CD4-positive, alpha-beta T cell treated with Interleukin-6 at 100 ng/mL for 8 hours (primary cell): ENCODE data around the gene AKAP6.

Source experiments
- DNase-seq: peaks from one replicate; pipeline ENCODE4 v3.0.0-alpha.2; 2020; ENCODE audit warnings: mixed read lengths, low spot score

The AKAP6 gene

GRCh38 chr14:32588448-32589320 lies 259.6 kb downstream of the AKAP6 start:
- no peak for DNase-seq

DNA sequence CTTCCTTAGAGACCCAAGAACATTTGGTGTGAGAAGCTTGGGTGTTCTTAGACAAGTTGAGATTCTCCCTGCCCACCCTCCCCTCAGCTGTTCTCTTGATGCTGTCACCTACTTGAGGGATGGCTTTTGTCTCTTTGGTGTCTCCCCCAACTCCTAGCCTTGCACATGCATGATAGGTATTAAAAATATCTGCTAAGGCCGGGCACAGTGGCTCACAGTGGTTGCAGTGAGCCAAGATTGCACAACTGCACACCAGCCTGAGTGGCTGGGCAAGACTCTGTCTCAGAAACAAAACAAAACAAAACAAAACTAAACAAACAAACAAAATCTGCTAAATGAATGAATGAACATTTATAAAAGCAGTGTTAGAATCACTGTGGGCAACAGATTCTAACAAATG lies 261.1 kb downstream of the AKAP6 start:
- DNase-seq = no peak

GRCh38 chr14:32593290-32593942 lies 264.3 kb downstream of the AKAP6 start:
- no peak for DNase-seq

- DNase-seq = no peak
These were observed 265.7 kb downstream of the AKAP6 start for GRCh38 chr14:32594766-32595165.

- DNase-seq = no peak
These were observed 266.4 kb downstream of the AKAP6 start for GRCh38 chr14:32595497-32595896.

DNA sequence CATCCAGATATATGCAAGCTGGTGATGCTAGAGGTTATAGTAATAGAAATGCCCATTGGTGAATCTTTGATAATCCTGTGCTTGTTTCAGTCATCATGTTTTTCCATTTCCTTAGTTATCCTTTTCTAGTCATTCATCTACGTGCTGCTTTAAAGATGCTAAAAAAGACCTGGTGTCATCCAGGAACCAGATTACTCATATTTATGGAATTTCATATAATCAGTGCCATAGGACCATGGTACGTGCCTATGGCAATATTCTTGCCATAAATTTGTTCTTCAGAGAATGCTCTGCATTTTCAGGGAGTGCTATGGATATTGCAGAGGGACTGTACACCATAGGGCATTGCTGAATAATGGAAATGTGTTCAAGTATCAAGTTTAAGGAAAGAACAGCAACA lies 267.3 kb downstream of the AKAP6 start:
- no peak for DNase-seq

DNA sequence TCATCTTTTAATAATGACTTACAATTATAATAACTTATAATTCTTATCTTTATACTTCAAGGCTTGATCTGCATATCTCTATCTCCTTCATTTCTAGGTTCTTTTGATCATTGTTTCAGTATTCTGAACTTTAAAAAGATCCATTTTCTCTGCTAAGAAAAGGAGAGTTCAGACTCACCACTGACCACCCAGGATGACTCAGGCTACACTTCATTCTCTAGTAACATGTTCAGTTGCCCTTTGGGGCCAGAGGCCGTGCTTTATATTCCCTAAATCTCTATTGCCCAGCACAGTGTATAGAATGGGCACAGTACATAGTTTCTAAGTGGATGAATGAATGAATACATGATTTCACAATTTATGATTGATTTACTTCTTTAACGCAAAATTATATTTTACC lies 268.7 kb downstream of the AKAP6 start:
- DNase-seq = no peak

GRCh38 chr14:32601069-32601468 lies 272.0 kb downstream of the AKAP6 start:
- DNase-seq = no peak

DNA sequence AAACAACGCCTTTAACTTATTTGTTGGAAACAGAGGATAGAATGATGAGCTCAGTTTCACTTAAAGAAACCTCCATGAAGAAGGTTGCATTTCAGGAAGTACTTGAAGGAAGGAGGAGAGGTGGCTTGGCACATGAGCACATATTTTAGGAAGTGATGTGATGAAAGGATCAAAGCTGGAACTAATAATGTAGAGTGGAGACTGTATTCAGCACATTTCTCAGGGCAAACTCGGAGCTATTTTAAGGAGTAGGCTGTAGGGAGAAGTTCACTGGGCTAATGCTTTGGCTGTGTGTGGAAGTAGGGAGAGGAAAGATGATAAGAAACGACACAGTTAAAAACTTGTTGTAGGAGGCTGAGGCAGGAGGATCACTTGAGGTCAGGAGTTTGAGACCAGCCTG lies 272.8 kb downstream of the AKAP6 start:
- DNase-seq = no peak

DNA sequence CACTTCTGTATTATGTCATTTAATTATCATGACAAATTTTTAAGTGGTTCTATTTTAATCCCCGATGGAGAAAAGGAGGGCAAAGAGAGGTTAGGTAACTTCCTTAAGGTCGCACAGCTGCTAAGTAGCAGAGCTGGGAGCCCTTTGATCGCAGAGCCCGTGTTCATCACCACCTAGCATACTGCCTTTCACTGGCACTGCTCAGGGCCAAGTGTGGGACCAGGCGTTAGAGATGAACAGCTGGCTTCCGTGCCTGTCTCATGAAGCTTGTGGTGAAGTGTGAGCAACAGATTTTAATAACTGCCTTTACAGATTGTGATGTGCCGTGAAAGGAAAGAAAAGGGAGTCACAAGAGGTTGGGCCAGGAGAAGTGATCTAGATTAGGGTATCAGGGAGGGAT lies 273.6 kb downstream of the AKAP6 start:
- DNase-seq = no peak

- no peak for DNase-seq
These were observed 275.0 kb downstream of the AKAP6 start for GRCh38 chr14:32603992-32604565.

GRCh38 chr14:32606301-32606700 lies 277.2 kb downstream of the AKAP6 start:
- no peak for DNase-seq

GRCh38 chr14:32607399-32607798 lies 278.3 kb downstream of the AKAP6 start:
- DNase-seq = no peak

DNA sequence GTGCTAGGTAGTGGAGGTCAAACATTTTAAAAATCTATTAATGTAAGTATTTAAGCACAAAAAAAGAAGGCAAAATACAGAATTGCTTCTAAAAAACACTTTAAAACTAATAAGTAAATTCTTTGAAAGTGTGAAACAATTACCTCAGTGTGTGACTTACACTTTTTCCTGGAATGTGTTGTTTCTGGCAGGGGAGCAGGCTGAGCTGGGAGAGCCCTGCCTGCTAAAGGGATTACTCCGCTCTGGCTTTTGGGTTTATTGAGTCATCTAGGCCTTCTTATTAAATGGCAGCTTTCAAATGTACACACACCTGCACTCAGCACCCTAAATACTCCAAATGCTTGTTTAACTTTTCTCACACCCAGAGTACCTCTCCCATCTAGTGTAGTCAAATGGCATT lies 279.8 kb downstream of the AKAP6 start:
- DNase-seq = no peak

DNA sequence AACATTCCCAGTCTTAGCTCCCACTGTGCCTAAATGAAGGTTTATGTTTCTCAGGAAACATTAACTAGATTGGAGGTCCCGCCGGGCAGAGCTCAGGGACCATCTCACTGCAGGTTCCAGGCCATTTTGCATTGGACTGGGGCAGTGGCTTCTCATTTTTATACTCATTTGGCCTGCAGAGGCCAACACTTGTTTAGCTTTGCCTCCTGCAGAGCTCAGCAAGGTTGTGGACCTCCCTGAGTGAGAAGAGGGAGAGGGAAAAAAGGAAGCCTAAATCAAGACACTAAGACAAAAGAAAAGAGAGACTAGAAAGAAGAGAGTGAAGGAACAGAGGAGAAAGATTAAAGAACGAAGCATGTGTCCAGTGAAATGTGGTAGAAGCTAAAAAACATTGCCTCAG lies 280.3 kb downstream of the AKAP6 start:
- no peak for DNase-seq

DNA sequence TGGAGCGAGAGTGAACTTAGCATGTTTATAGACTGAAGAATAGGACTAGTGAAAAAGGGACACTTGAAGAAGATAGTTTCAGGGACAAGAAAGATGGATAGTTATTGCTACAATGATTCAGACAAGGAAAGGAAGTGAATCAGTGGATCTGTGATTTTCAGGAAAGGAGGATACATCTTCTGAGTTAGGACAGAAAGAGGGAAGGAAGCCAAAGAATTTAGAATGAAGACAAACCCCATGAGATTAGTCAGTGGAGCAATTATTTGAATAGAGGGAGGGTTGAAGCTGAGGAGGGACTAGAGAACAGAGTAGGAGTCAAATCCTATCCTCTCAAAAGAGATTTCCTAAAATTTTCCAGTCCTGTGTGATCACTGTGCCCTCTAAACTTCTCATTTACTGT lies 282.7 kb downstream of the AKAP6 start:
- DNase-seq = no peak

GRCh38 chr14:32618991-32619390 lies 289.9 kb downstream of the AKAP6 start:
- no peak for DNase-seq

GRCh38 chr14:32620303-32620702 lies 291.2 kb downstream of the AKAP6 start:
- DNase-seq = no peak

GRCh38 chr14:32620724-32621123 lies 291.6 kb downstream of the AKAP6 start:
- no peak for DNase-seq

DNA sequence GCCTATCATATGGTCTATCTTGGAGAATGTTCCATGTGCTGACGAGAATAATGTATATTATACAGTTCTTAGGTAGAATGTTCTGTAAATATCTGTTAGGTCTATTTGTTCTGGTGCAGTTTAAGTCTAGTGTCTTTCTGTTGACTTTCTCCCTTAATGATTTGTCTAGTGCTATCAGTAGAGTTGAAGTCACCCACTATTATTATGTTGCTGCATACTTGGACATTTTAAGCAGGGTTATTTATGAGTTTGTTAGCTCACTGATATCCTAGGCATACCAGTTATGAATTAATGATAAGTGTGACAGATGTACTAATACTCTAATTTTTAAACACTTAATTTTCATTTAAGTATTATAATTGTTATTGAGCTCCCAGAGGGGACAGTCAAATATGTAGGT lies 292.5 kb downstream of the AKAP6 start:
- DNase-seq = no peak

DNA sequence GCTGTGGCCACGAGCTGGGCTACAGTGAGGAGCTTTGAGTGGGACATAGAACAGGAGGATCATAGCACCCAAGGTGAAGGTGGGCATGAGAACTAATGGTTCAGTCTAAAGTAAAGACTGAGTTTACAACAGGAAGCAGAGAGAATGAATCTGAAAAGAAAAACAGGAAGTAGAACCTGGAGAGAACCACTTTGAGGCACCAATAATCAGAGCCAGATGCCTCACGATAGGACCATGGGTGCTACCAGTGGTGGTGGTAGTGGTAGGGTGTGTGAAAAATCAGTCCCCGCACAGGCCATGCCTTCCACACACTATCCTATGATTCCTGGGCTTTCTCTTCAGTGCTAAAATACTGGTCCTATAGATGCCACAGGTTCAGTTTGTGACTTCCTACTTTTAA lies 293.6 kb downstream of the AKAP6 start:
- no peak for DNase-seq

- no peak for DNase-seq
These were observed 294.4 kb downstream of the AKAP6 start for GRCh38 chr14:32623300-32624093.
